Glomerular endothelial cell (primary cell): ENCODE results near the gene CLDND1. TPM values are rescaled to one million over a fixed set of nuclear protein-coding genes. Genes with fewer than 3 reads are reported as not detected.

Experiments
- DNase-seq: peaks from one replicate; pipeline ENCODE4 v3.0.0-alpha.2; 2011; ENCODE audit warnings: low read depth, low spot score; ENCODE audit errors: extremely low read depth
- total RNA-seq: library from RNA; depleted of rRNA; stranded (reverse); fragments of >200 nt; gene quantifications from 2 replicates; pipeline ENCODE4 v1.2.3, GENCODE V29; 2015

The CLDND1 gene
- total RNA-seq, 1 donor from 2014 or later = 118 TPM

GRCh38 chr3:98521897-98522543, 682 bp downstream of the CLDND1 start:
- DNase-seq = peak; percentile 29

DNA sequence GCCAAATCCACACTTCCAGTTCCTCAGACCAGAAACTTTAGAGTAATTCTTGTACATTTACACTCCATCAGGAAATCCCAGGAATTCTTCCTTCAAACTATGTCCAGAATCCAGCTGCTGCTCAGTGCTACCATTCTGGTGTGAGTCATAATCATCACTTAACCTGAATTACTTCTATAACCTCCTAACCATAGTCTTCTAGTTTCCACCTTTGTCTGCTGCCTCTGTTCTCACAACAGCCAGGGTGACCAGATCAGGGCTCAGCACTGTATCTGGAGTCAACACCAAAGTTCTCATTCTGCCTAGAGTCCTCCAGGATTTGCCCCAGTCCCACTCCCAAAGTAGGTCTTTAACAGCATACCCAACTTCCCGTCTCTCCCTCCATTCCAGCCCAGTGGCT, 3.4 kb downstream of the CLDND1 start:
- no peak for DNase-seq

- DNase-seq = no peak
Measured at GRCh38 chr3:98518816-98519215, 3.9 kb downstream of the CLDND1 start.

GRCh38 chr3:98514948-98515347, 7.8 kb downstream of the CLDND1 start:
- DNase-seq = no peak

DNA sequence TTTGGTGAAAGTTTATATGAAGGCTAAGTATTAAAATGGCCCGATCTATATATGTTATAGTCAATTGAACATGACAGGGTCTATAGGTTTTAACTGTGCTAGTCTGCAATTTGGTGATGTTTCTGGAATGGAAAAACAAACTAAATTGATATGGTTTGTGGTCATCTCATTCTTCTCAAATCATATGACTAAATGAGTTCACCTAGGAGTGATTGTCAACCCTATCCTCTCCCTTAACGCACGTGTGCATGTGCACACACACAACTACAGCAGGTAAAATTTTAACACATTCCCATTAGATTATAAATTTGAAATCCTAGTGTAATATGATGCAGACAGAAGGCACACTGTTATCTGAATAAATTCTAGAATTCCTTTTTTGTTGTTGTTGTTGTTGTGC, 9.0 kb downstream of the CLDND1 start:
- no peak for DNase-seq

DNA sequence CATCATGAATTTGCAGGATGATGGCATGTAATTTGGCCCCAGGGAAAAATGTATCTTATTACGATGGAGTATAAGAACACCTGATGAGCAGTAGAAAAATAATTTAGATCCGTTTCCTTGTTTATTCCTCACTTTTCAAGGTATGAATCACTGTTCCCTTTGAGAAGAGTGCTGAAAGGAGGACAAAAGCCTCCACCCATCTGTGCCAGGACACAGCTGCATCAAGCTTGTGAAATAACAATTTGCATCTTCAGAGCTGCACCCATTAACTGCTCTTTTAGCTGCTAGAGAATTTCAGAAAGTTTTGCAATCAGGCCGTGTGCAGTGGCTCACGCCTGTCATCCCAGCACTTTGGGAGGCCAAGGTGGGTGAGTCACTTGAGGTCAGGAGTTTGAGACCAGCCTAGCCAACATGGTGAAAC, 9.6 kb downstream of the CLDND1 start:
- no peak for DNase-seq

- DNase-seq = no peak
Measured at GRCh38 chr3:98512576-98512975, 10.1 kb downstream of the CLDND1 start.

- DNase-seq = no peak
Measured at GRCh38 chr3:98508582-98508981, 14.1 kb downstream of the CLDND1 start.

GRCh38 chr3:98504539-98504938, 18.2 kb downstream of the CLDND1 start:
- DNase-seq = no peak

DNA sequence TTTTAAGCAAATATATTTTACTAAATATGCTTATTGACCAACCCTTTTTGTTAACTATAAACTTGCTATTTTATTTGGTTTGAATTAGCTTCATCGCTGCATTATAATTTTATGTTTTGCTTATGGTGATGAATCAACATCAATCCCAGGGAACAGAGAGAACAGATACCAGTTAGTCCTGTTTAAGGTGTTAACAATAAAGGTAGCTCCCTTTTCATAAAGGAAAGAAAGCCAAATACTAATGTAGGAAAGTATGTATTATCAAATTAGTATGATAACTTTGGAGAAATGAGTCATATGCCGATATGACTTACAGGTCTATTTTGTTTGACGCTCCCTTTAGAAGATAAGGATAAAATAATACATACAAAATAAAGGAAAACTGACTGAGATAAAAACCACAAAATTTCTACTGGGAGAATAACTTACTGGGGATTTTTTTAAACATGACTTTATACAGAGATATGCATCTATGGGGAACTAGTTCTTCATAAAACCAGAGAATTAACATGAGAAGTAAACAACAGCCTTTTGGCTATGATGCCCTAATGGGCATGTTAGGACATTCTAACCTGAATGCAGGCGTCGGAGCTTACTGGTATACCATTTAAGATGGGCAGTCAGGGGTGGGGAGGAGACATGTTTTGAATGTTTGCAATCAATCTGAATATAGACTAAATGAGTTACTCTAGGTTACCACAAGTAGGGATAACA, 20.7 kb downstream of the CLDND1 start:
- no peak for DNase-seq

GRCh38 chr3:98501270-98501669, 21.4 kb downstream of the CLDND1 start:
- DNase-seq = no peak

DNA sequence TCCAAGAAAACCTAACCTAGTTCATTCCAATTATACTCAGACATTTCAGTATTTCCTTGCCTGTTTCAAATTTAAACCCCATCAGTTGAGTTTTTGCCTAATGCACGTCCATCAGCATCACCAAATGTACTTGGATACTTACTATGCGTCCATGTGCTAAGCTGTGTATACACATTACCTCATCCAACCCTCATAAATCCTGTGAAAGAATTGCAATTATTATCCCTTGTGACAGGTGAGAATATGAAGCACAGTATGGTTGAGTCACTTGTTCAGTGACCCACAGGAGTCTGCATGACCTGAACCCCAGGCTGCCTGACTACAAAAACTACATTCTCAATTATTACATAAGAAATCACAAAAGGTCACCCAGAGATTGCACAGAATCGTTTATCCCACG, 22.7 kb downstream of the CLDND1 start:
- DNase-seq = no peak

DNA sequence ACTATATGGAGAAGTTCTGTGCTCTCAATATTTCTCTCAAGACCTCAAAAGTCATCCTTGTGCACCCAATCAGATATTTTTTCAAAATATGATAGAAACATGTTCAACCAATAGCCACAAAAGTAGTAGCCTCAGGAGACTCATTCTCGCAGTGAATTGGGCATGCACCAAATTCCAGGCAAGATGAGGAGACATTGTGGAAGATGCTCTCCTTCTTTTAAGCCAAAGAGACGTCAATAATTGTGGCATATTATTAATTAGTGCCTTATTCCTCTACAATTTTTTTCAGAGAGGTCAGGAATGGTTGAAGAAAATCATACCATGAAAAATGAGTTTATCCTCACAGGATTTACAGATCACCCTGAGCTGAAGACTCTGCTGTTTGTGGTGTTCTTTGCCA, 25.3 kb downstream of the CLDND1 start, which contains the start of gene OR5K2:
Gene OR5K2 (plus strand): TSS at position 301 of the 400 bp plus-strand sequence. CDS start 0 bp downstream, at position 301.
- no peak for DNase-seq

DNA sequence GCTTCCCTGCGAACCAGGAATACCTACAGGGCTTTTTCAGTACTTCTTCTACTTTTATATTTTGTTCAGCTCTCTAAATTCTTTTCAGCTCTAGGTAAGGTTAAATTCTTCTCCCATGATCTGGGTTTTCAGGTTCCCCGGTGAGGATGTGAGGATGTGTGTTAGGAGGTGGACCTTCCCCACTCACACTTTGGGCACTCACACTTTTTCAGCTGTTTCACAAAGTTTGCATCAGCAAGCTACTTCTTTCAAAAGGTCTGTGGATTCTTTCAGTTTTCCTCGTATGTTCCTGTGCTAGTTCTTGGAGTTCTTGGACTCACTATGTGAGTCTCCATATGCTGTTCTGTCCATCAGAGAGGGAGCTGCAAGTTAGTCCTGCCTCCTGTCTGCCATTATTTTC, 39.1 kb downstream of the CLDND1 start:
- no peak for DNase-seq

- no peak for DNase-seq
Measured at GRCh38 chr3:98482717-98483482, 39.8 kb downstream of the CLDND1 start.

Other genes starting within 250 kb of the CLDND1 start
- not detected in 2 replicates for gene OR5H2, start 240.4 kb downstream of the CLDND1 start, total RNA-seq
- gene OR5K4, start 169.0 kb downstream of the CLDND1 start, total RNA-seq = not detected in 2 replicates
- gene OR5K3, start 132.2 kb downstream of the CLDND1 start, total RNA-seq = not detected in 2 replicates
- not detected in 2 replicates for gene OR5K1, start 59.7 kb downstream of the CLDND1 start, total RNA-seq
- gene OR5K2, start 25.2 kb downstream of the CLDND1 start, total RNA-seq = not detected in 2 replicates
- gene GPR15, start 9.1 kb upstream of the CLDND1 start, total RNA-seq = not detected in 2 replicates
- 27.2 and 29.6 TPM in 2 replicates for gene CPOX, start 70.7 kb upstream of the CLDND1 start, total RNA-seq
- gene ST3GAL6, start 240.4 kb upstream of the CLDND1 start, total RNA-seq = 7.5 and 13.2 TPM in 2 replicates